ENCODE measurements around the gene TUBGCP3.
"Not testable (repeated sequence)": the region's sequence is repeated elsewhere in the genome, so short reads cannot be mapped to it uniquely, and the experiment has no call there.

Gene TUBGCP3

GRCh38 chr13:112582263-112582662 lies 5.7 kb downstream of the TUBGCP3 start:
- FAIRE-seq, result no peak
- DNase-seq (ENCODE audit: extremely low spot score, insufficient read length, low read depth), result no peak

GRCh38 chr13:112580912-112581311 lies 7.0 kb downstream of the TUBGCP3 start:
- DNase-seq (ENCODE audit: extremely low spot score, insufficient read length, low read depth) (no peak), FAIRE-seq (no peak)

GRCh38 chr13:112580211-112580610 lies 7.7 kb downstream of the TUBGCP3 start:
- no peak for DNase-seq (ENCODE audit: extremely low spot score, insufficient read length, low read depth)
- FAIRE-seq, result no peak

- FAIRE-seq, result no peak
- no peak for DNase-seq (ENCODE audit: extremely low spot score, insufficient read length, low read depth)
These were observed 8.6 kb downstream of the TUBGCP3 start for GRCh38 chr13:112579310-112579843.

- DNase-seq (ENCODE audit: extremely low spot score, insufficient read length, low read depth) (no peak), FAIRE-seq (no peak)
These were observed 11.2 kb downstream of the TUBGCP3 start for GRCh38 chr13:112576768-112577167.

GRCh38 chr13:112576191-112576590 lies 11.8 kb downstream of the TUBGCP3 start:
- no peak for DNase-seq (ENCODE audit: extremely low spot score, insufficient read length, low read depth)
- FAIRE-seq, result peak; percentile 62

- DNase-seq (ENCODE audit: extremely low spot score, insufficient read length, low read depth), result no peak
- FAIRE-seq, result no peak
These were observed 12.3 kb downstream of the TUBGCP3 start for GRCh38 chr13:112575675-112576074.

GRCh38 chr13:112574834-112575613 lies 12.9 kb downstream of the TUBGCP3 start:
- FAIRE-seq (no peak), DNase-seq (ENCODE audit: extremely low spot score, insufficient read length, low read depth) (no peak)

- no peak for DNase-seq (ENCODE audit: extremely low spot score, insufficient read length, low read depth)
- no peak for FAIRE-seq
These were observed 13.5 kb downstream of the TUBGCP3 start for GRCh38 chr13:112574416-112574815.

GRCh38 chr13:112573710-112574109 lies 14.2 kb downstream of the TUBGCP3 start:
- no peak for DNase-seq (ENCODE audit: extremely low spot score, insufficient read length, low read depth)
- no peak for FAIRE-seq

GRCh38 chr13:112572366-112572765 lies 15.6 kb downstream of the TUBGCP3 start:
- DNase-seq (ENCODE audit: extremely low spot score, insufficient read length, low read depth) (no peak), FAIRE-seq (no peak)

- FAIRE-seq (no peak), DNase-seq (ENCODE audit: extremely low spot score, insufficient read length, low read depth) (no peak)
These were observed 18.1 kb downstream of the TUBGCP3 start for GRCh38 chr13:112569821-112570220.

GRCh38 chr13:112567161-112567862 lies 20.6 kb downstream of the TUBGCP3 start:
- DNase-seq (ENCODE audit: extremely low spot score, insufficient read length, low read depth) (no peak), FAIRE-seq (no peak)

GRCh38 chr13:112562786-112563383 lies 25.1 kb downstream of the TUBGCP3 start:
- FAIRE-seq, result no peak
- no peak for DNase-seq (ENCODE audit: extremely low spot score, insufficient read length, low read depth)

- FAIRE-seq (no peak), DNase-seq (ENCODE audit: extremely low spot score, insufficient read length, low read depth) (no peak)
These were observed 25.7 kb downstream of the TUBGCP3 start for GRCh38 chr13:112562254-112562653.

GRCh38 chr13:112561478-112561877 lies 26.5 kb downstream of the TUBGCP3 start:
- FAIRE-seq, result no peak

GRCh38 chr13:112558696-112559418 lies 29.1 kb downstream of the TUBGCP3 start:
- FAIRE-seq, result no peak
- no peak for DNase-seq (ENCODE audit: extremely low spot score, insufficient read length, low read depth)

More at GRCh38 chr13:112561478-112561877, 26.5 kb downstream of the TUBGCP3 start:
- DNase-seq (ENCODE audit: extremely low spot score, insufficient read length, low read depth), result no peak

- FAIRE-seq, result no peak
- DNase-seq (ENCODE audit: extremely low spot score, insufficient read length, low read depth), result no peak
These were observed 31.4 kb downstream of the TUBGCP3 start for GRCh38 chr13:112556600-112556999.

- FAIRE-seq, result no peak
- DNase-seq (ENCODE audit: extremely low spot score, insufficient read length, low read depth), result no peak
These were observed 33.6 kb downstream of the TUBGCP3 start for GRCh38 chr13:112554214-112554850.

GRCh38 chr13:112548975-112549374 lies 39.0 kb downstream of the TUBGCP3 start:
- not testable (repeated sequence) for FAIRE-seq; DNase-seq (ENCODE audit: extremely low spot score, insufficient read length, low read depth)
